K562 (cell line): ENCODE data around the gene POMZP3.
"Not testable (repeated sequence)": the region's sequence is repeated elsewhere in the genome, so short reads cannot be mapped to it uniquely, and the experiment has no call there.

Experiments
- KDM4B ChIP-seq, 2 experiments: fragments of 450-650 bp in 1 of 2; sonication (generic) in 1 of 2; IDR thresholded peaks; 2 replicates each; pipeline ENCODE4 v1.6.1; 2016 to 2017; ENCODE audit warnings: borderline replicate concordance in 2 of 2, antibody characterized with exemption in 1 of 2, low read depth in 1 of 2, mild to moderate bottlenecking in 1 of 2
- PHF8 ChIP-seq: fragments of 200-600 bp; sonication (generic); IDR thresholded peaks from 2 replicates; pipeline ENCODE4 v1.6.1; 2012; ENCODE audit warnings: mixed run types, mild to moderate bottlenecking, inconsistent platforms, low read length, moderate library complexity, borderline replicate concordance
- POLR2A ChIP-seq: fragments of 450-650 bp; conservative IDR thresholded peaks from 2 replicates; pipeline ENCODE4 v1.6.1; 2016
- ZNF57 ChIP-seq: fragments of 450-650 bp; formaldehyde crosslinking; IDR thresholded peaks from 2 replicates; pipeline ENCODE4 v1.4.0; 2020; ENCODE audit warnings: mild to moderate bottlenecking, moderate library complexity
- TF ChIP-seq, protein P1 (sequence below), 2 experiments: fragments of 450-650 bp; IDR thresholded peaks; 2 replicates each; pipeline ENCODE4 v1.6.1; 2016

DNA sequence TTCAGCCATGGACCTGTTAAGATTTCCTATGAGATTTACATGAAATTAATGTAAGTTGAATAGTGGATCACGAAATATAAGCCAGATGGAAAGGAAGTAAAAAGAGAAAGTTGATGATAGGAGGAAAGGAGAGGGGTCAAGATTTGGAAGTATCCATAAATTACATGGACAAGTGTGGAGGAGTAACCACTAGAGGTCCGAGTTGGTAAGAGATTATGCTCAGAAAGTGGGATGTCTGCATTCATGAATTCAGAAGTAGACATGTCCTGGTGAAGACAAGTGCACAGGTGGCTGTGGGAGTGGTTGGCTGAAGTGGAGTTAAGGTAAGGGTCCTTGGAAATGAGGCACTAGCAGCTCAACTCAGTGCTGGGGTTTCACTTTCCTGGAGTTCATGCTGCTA lies 29.3 kb upstream of the POMZP3 start:
- TF ChIP-seq KDM4B (IDR thresholded peaks at IDR 0.05; ENCODE audit: borderline replicate concordance in 2 of 2, low read depth in 1 of 2); POLR2A; ZNF57 (CRISPR knock-in tag); PHF8: not testable (repeated sequence)
- TF ChIP-seq, protein P1, sequence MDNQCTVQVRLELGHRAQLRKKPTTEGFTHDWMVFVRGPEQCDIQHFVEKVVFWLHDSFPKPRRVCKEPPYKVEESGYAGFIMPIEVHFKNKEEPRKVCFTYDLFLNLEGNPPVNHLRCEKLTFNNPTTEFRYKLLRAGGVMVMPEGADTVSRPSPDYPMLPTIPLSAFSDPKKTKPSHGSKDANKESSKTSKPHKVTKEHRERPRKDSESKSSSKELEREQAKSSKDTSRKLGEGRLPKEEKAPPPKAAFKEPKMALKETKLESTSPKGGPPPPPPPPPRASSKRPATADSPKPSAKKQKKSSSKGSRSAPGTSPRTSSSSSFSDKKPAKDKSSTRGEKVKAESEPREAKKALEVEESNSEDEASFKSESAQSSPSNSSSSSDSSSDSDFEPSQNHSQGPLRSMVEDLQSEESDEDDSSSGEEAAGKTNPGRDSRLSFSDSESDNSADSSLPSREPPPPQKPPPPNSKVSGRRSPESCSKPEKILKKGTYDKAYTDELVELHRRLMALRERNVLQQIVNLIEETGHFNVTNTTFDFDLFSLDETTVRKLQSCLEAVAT (IDR thresholded peaks at IDR 0.05) = not testable (repeated sequence)
